Measurements from ENCODE around the gene CORIN. TPM values are rescaled to one million over a fixed set of nuclear protein-coding genes. Genes with fewer than 3 reads are reported as not detected.

Gene CORIN
- total and polyA plus RNA-seq, 10 of the 15 experiments (the other 5 are each of a cell fraction or from before 2014, with no cell fraction given), result 0.02 to 0.45 (median 0.09) TPM; not detected in 3

GRCh38 chr4:47572981-47573380 lies 264.9 kb downstream of the CORIN start (continued):
- TF ChIP-seq ZBTB4 (CRISPR knock-in tag; IDR thresholded peaks at IDR 0.05) (no peak), NKRF (conservative IDR thresholded peaks at IDR 0.05) (no peak), PML (IDR thresholded peaks at IDR 0.05; ENCODE audit: low read length) (no peak), NRF1 (conservative IDR thresholded peaks at IDR 0.05; ENCODE audit: low read depth, low read length) (no peak)

DNA sequence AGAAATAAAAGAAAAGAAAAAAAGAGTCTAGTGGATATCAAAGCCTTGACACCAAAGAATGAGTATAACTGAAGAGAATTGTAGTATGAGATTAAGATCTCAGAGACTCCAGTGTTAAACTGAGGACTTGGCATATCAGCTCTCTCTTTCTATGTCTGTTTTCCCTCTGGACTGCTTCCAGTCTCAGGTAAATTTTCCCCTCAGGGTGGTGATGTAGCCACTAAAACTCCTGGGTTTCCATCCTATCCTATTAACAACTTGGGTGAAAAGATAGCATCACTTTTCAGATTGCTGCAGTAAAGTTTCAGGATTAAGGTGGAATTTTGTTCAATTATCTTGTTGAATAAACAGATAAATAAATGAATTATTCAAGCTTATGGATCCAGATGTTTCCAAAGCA lies 267.1 kb downstream of the CORIN start:
- intact Hi-C loops (cut with micrococcal nuclease; ENCODE audit: unreplicated experiment) (no loop called here), in situ Hi-C loops (cut with MboI) (no loop called here)
- ATAC-seq (no peak), DNase-seq (ENCODE audit: low read depth, low spot score) (no peak), FAIRE-seq (no peak)
- Histone ChIP-seq H4K20me1 (ENCODE audit: control insufficient read depth, insufficient read depth) (no peaks in the 10 kb centered on the region), H3K9ac (ENCODE audit: control insufficient read depth, insufficient read depth, low read length) (no peak overlapping the region), H2AFZ (ENCODE audit: control insufficient read depth, low read depth, low read length) (no peak overlapping the region), H3K4me3 (no peak overlapping the region), H3K27ac (ENCODE audit: control insufficient read depth, insufficient read depth) (no peak overlapping the region), H3K27me3 (replicated peaks in 1 of 2; ENCODE audit: control insufficient read depth in 2 of 2, insufficient read depth in 2 of 2, low read length in 1 of 2) (no peaks in the 10 kb centered on the region), H3K36me3 (ENCODE audit: control insufficient read depth in 2 of 2, insufficient read depth in 2 of 2, low read length in 1 of 2) (peaks cover 2 to 13% of the 10 kb centered on the region in 2 experiments), H3K79me2 (ENCODE audit: control insufficient read depth, insufficient read depth, low read length) (no peaks in the 10 kb centered on the region), H3K9me3 (replicated peaks; ENCODE audit: control insufficient read depth, insufficient read depth, low read length) (no peaks in the 10 kb centered on the region), H3K4me2 (ENCODE audit: control insufficient read depth, insufficient read depth) (no peak overlapping the region), H3K4me1 (ENCODE audit: control insufficient read depth, insufficient read depth, low read length) (no peaks in the 10 kb centered on the region)
- BruUV-seq (replicated peaks), result no TSS peak
- ChIA-PET CTCF (interaction anchor here (1.6 kb wide), 1 partner anchor 81 kb away, joined by 4 read pairs; no protein-coding TSS in a partner anchor), POLR2A (no interaction called here), RAD21 (ENCODE audit: unreplicated experiment) (no interaction called here), SMC1A (ENCODE audit: uncharacterized antibody, unreplicated experiment) (no interaction called here)
- TF ChIP-seq IKZF2 (IDR thresholded peaks at IDR 0.05) (no peak), SUZ12 (IDR thresholded peaks at IDR 0.05; ENCODE audit: unreplicated experiment) (no peak), BACH1 (IDR thresholded peaks at IDR 0.05; ENCODE audit: borderline replicate concordance) (no peak), NR2C2 (IDR thresholded peaks at IDR 0.05; ENCODE audit: borderline replicate concordance, control insufficient read depth, insufficient read length, low read depth) (no peak), TCF12 (IDR thresholded peaks at IDR 0.05; ENCODE audit: low read depth, low read length) (no peak), SMAD5 (IDR thresholded peaks at IDR 0.05; ENCODE audit: low read depth) (no peak), KAT2A (conservative IDR thresholded peaks at IDR 0.05; ENCODE audit: control insufficient read depth, low read depth, low read length) (no peak), SRF (IDR thresholded peaks at IDR 0.05; ENCODE audit: low read depth in 2 of 2, low read length in 2 of 2) (no peak), POLR2AphosphoS2 (IDR thresholded peaks at IDR 0.05; ENCODE audit: low read depth, low read length) (no peak)
- TF ChIP-seq, protein P1, sequence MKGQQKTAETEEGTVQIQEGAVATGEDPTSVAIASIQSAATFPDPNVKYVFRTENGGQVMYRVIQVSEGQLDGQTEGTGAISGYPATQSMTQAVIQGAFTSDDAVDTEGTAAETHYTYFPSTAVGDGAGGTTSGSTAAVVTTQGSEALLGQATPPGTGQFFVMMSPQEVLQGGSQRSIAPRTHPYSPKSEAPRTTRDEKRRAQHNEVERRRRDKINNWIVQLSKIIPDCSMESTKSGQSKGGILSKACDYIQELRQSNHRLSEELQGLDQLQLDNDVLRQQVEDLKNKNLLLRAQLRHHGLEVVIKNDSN (IDR thresholded peaks at IDR 0.05; ENCODE audit: borderline replicate concordance, extremely low read length, insufficient read depth, low read depth, low read length), result no peak
- TF ChIP-seq, protein P2, sequence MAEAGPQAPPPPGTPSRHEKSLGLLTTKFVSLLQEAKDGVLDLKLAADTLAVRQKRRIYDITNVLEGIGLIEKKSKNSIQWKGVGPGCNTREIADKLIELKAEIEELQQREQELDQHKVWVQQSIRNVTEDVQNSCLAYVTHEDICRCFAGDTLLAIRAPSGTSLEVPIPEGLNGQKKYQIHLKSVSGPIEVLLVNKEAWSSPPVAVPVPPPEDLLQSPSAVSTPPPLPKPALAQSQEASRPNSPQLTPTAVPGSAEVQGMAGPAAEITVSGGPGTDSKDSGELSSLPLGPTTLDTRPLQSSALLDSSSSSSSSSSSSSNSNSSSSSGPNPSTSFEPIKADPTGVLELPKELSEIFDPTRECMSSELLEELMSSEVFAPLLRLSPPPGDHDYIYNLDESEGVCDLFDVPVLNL (IDR thresholded peaks at IDR 0.05; ENCODE audit: low read depth, low read length), result no peak

All from GM12878 (cell line).